Activated CD8-positive, alpha-beta T cell treated with anti-CD3 and anti-CD28 coated beads, Interleukin-2, amount 10 ng/mL, durations not matched to agents 7 days and 5 days (primary cell): ENCODE measurements around the gene HAUS8. TPM values are rescaled to one million over a fixed set of nuclear protein-coding genes. Genes with fewer than 3 reads are reported as not detected.

Experiments used
- ATAC-seq: fragments of 150-1000 bp; cut with Tn5 transposase; one replicate; pipeline ENCODE4 v1.10.0; 2021; ENCODE audit warnings: moderate library complexity
- CTCF ChIA-PET: fragments of 350-600 bp; sonication (Branson Sonifier 250); formaldehyde crosslinking; loops from one replicate; lab custom pipeline; 2021; ENCODE audit warnings: antibody characterized with exemption; lab: Charles Lee
- POLR2A ChIA-PET: fragments of 350-600 bp; sonication (Branson Sonifier 250); formaldehyde crosslinking; loops from one replicate; lab custom pipeline; 2021; ENCODE audit warnings: antibody characterized with exemption; lab: Charles Lee
- DNase-seq: peaks from one replicate; pipeline ENCODE4 v3.0.0-alpha.2; 2020
- H3K27ac Mint-ChIP-seq: one replicate; pipeline ENCODE4 v1.8.0; 2021; ENCODE audit warnings: mild to moderate bottlenecking, mixed read lengths
- H3K27me3 Mint-ChIP-seq: one replicate; pipeline ENCODE4 v1.8.0; 2021; ENCODE audit warnings: low read depth, mixed read lengths
- H3K36me3 Mint-ChIP-seq: one replicate; pipeline ENCODE4 v1.8.0; 2021; ENCODE audit warnings: low read depth, mixed read lengths
- H3K4me1 Mint-ChIP-seq: one replicate; pipeline ENCODE4 v1.8.0; 2021; ENCODE audit warnings: low read depth, mixed read lengths
- H3K4me3 Mint-ChIP-seq: one replicate; pipeline ENCODE4 v1.8.0; 2021; ENCODE audit warnings: mild to moderate bottlenecking, mixed read lengths
- H3K9me3 Mint-ChIP-seq: one replicate; pipeline ENCODE4 v1.8.0; 2022; ENCODE audit warnings: mixed read lengths; ENCODE audit not compliant: insufficient read depth
- total RNA-seq, 2 experiments: library from RNA; stranded (reverse); gene quantifications; one replicate each; pipeline ENCODE4 v1.2.3, GENCODE V29; 2021

HAUS8 gene
- total RNA-seq, 2 experiments from 2014 or later, result 66.0 to 66.7 TPM

- Mint-ChIP-seq H3K4me3 (no peak overlapping the region), H3K36me3 (peaks cover 25% of the 10 kb centered on the region), H3K4me1 (no peaks in the 10 kb centered on the region), H3K27ac (no peak overlapping the region), H3K9me3 (no peaks in the 10 kb centered on the region), H3K27me3 (no peaks in the 10 kb centered on the region)
- DNase-seq (no peak), ATAC-seq (no peak)
- ChIA-PET POLR2A (no interaction called here), CTCF (no interaction called here)
Observed at GRCh38 chr19:17045907-17046502, 29.2 kb downstream of the HAUS8 start.

- Mint-ChIP-seq H3K4me1 (no peaks in the 10 kb centered on the region), H3K9me3 (no peaks in the 10 kb centered on the region), H3K36me3 (peaks cover 15% of the 10 kb centered on the region), H3K27ac (no peak overlapping the region), H3K27me3 (no peaks in the 10 kb centered on the region), H3K4me3 (no peak overlapping the region)
- DNase-seq (no peak), ATAC-seq (no peak)
- POLR2A ChIA-PET, result no interaction called here
- CTCF ChIA-PET, result no interaction called here
Observed at GRCh38 chr19:17043744-17044143, 31.5 kb downstream of the HAUS8 start.

- no peaks in the 10 kb centered on the region for H3K27me3 Mint-ChIP-seq
- DNase-seq (no peak), ATAC-seq (no peak)
- no peaks in the 10 kb centered on the region for H3K4me1 Mint-ChIP-seq
- no peak overlapping the region for H3K4me3 Mint-ChIP-seq
- H3K36me3 Mint-ChIP-seq, result peaks cover 2% of the 10 kb centered on the region
- H3K9me3 Mint-ChIP-seq, result no peaks in the 10 kb centered on the region
- ChIA-PET CTCF (no interaction called here), POLR2A (no interaction called here)
- no peak overlapping the region for H3K27ac Mint-ChIP-seq
Observed at GRCh38 chr19:17041976-17042375, 33.3 kb downstream of the HAUS8 start.

GRCh38 chr19:17037966-17038500 lies 37.2 kb downstream of the HAUS8 start:
- Mint-ChIP-seq H3K36me3 (no peaks in the 10 kb centered on the region), H3K27me3 (no peaks in the 10 kb centered on the region), H3K4me3 (no peak overlapping the region), H3K27ac (no peak overlapping the region), H3K4me1 (no peaks in the 10 kb centered on the region), H3K9me3 (no peaks in the 10 kb centered on the region)
- no peak for ATAC-seq
- no peak for DNase-seq
- CTCF ChIA-PET, result no interaction called here
- POLR2A ChIA-PET, result no interaction called here

- Mint-ChIP-seq H3K4me3 (no peak overlapping the region), H3K36me3 (no peaks in the 10 kb centered on the region), H3K27me3 (peaks cover 4% of the 10 kb centered on the region), H3K9me3 (no peaks in the 10 kb centered on the region), H3K27ac (no peak overlapping the region), H3K4me1 (no peaks in the 10 kb centered on the region)
- ChIA-PET POLR2A (no interaction called here), CTCF (no interaction called here)
- ATAC-seq (no peak), DNase-seq (no peak)
Observed at GRCh38 chr19:17037184-17037583, 38.1 kb downstream of the HAUS8 start.

- no peak overlapping the region for H3K27ac Mint-ChIP-seq
- no peak overlapping the region for H3K4me3 Mint-ChIP-seq
- ChIA-PET POLR2A (no interaction called here), CTCF (no interaction called here)
- H3K27me3 Mint-ChIP-seq, result peaks cover 5% of the 10 kb centered on the region
- ATAC-seq (no peak), DNase-seq (no peak)
- H3K36me3 Mint-ChIP-seq, result no peaks in the 10 kb centered on the region
- no peaks in the 10 kb centered on the region for H3K4me1 Mint-ChIP-seq
- H3K9me3 Mint-ChIP-seq, result no peaks in the 10 kb centered on the region
Observed at GRCh38 chr19:17036640-17037039, 38.6 kb downstream of the HAUS8 start.

- Mint-ChIP-seq H3K9me3 (no peaks in the 10 kb centered on the region), H3K36me3 (no peaks in the 10 kb centered on the region), H3K4me1 (no peaks in the 10 kb centered on the region), H3K27ac (no peak overlapping the region), H3K27me3 (peaks cover 5% of the 10 kb centered on the region), H3K4me3 (no peak overlapping the region)
- CTCF ChIA-PET, result no interaction called here
- ATAC-seq, result no peak
- POLR2A ChIA-PET, result no interaction called here
- no peak for DNase-seq
Observed at GRCh38 chr19:17035842-17036424, 39.3 kb downstream of the HAUS8 start.

- Mint-ChIP-seq H3K27me3 (peaks cover 19% of the 10 kb centered on the region), H3K36me3 (no peaks in the 10 kb centered on the region), H3K27ac (no peak overlapping the region), H3K4me1 (no peaks in the 10 kb centered on the region), H3K4me3 (no peak overlapping the region), H3K9me3 (no peaks in the 10 kb centered on the region)
- ATAC-seq (no peak), DNase-seq (no peak)
- ChIA-PET CTCF (no interaction called here), POLR2A (no interaction called here)
Observed at GRCh38 chr19:17031741-17032140, 43.5 kb downstream of the HAUS8 start.

- CTCF ChIA-PET, result no interaction called here
- Mint-ChIP-seq H3K27me3 (peaks cover 45% of the 10 kb centered on the region), H3K9me3 (peaks cover 8% of the 10 kb centered on the region), H3K4me3 (no peak overlapping the region), H3K27ac (no peak overlapping the region), H3K4me1 (no peaks in the 10 kb centered on the region), H3K36me3 (no peaks in the 10 kb centered on the region)
- DNase-seq, result no peak
- POLR2A ChIA-PET, result interaction anchor here (0.6 kb wide), 1 partner anchor 469 kb away, joined by 3 read pairs; no protein-coding TSS in a partner anchor
- ATAC-seq, result no peak
Observed at GRCh38 chr19:17027535-17027975, 47.7 kb downstream of the HAUS8 start.

GRCh38 chr19:17026706-17027534 lies 48.3 kb downstream of the HAUS8 start, which contains the start of gene CPAMD8:
CPAMD8 (minus strand) TSS chr19:17026810; CDS start chr19:17026642, 168 bp downstream.
- POLR2A ChIA-PET, result interaction anchor here (0.6 kb wide), 1 partner anchor 30 kb away, joined by 3 read pairs; no protein-coding TSS in a partner anchor
- Mint-ChIP-seq H3K27me3 (peaks cover 42% of the 10 kb centered on the region), H3K27ac (no peak within 1 kb of the TSS), H3K4me1 (no peaks in the 10 kb centered on the region), H3K9me3 (peaks cover 13% of the 10 kb centered on the region), H3K36me3 (no peaks in the 10 kb centered on the region), H3K4me3 (no peak within 1 kb of the TSS)
- ATAC-seq, result no peak
- CTCF ChIA-PET, result no interaction called here
- no peak for DNase-seq

- no peak for ATAC-seq
Observed at GRCh38 chr19:17025991-17026658, 49.1 kb downstream of the HAUS8 start.

More at GRCh38 chr19:17025991-17026658, 49.1 kb downstream of the HAUS8 start:
- H3K4me3 Mint-ChIP-seq, result no peak overlapping the region
- ChIA-PET CTCF (no interaction called here), POLR2A (interaction anchor here (0.6 kb wide), 1 partner anchor 31 kb away, joined by 3 read pairs; no protein-coding TSS in a partner anchor)
- H3K4me1 Mint-ChIP-seq, result no peaks in the 10 kb centered on the region
- peaks cover 13% of the 10 kb centered on the region for H3K9me3 Mint-ChIP-seq
- DNase-seq, result no peak
- H3K27me3 Mint-ChIP-seq, result peaks cover 42% of the 10 kb centered on the region
- H3K27ac Mint-ChIP-seq, result no peak overlapping the region
- H3K36me3 Mint-ChIP-seq, result no peaks in the 10 kb centered on the region
